Cortex of kidney (tissue), 1 donor: Measurements from ENCODE around the gene USP34.
"Not testable (repeated sequence)": the region's sequence is repeated elsewhere in the genome, so short reads cannot be mapped to it uniquely, and the experiment has no call there.

Experiments used
- DNase-seq: peaks from one replicate; lab custom pipeline; 2025; lab: John Stamatoyannopoulos, UW

Gene USP34

GRCh38 chr2:61463769-61464475 is 7.0 kb downstream of the USP34 start:
- no peak for DNase-seq

- DNase-seq, result no peak
Measured at GRCh38 chr2:61461404-61461803, 9.5 kb downstream of the USP34 start.

- DNase-seq, result no peak
Measured at GRCh38 chr2:61460163-61460562, 10.7 kb downstream of the USP34 start.

- no peak for DNase-seq
Measured at GRCh38 chr2:61456746-61457420, 14.0 kb downstream of the USP34 start.

- DNase-seq, result no peak
Measured at GRCh38 chr2:61456070-61456745, 14.7 kb downstream of the USP34 start.

GRCh38 chr2:61454972-61455371 is 15.9 kb downstream of the USP34 start:
- DNase-seq, result not testable (repeated sequence)

- no peak for DNase-seq
Measured at GRCh38 chr2:61454383-61454782, 16.5 kb downstream of the USP34 start.

GRCh38 chr2:61452392-61452791 is 18.5 kb downstream of the USP34 start:
- no peak for DNase-seq

- no peak for DNase-seq
Measured at GRCh38 chr2:61451178-61451577, 19.7 kb downstream of the USP34 start.

- DNase-seq, result no peak
Measured at GRCh38 chr2:61450144-61450543, 20.7 kb downstream of the USP34 start.

- no peak for DNase-seq
Measured at GRCh38 chr2:61448229-61448628, 22.7 kb downstream of the USP34 start.

- not testable (repeated sequence) for DNase-seq
Measured at GRCh38 chr2:61446971-61447370, 23.9 kb downstream of the USP34 start.

GRCh38 chr2:61443342-61444041 is 27.4 kb downstream of the USP34 start:
- DNase-seq, result no peak

GRCh38 chr2:61439241-61440002 is 31.5 kb downstream of the USP34 start:
- no peak for DNase-seq

GRCh38 chr2:61438670-61439069 is 32.2 kb downstream of the USP34 start:
- DNase-seq, result no peak

GRCh38 chr2:61437170-61437569 is 33.7 kb downstream of the USP34 start:
- no peak for DNase-seq

- no peak for DNase-seq
Measured at GRCh38 chr2:61436092-61436491, 34.8 kb downstream of the USP34 start.

GRCh38 chr2:61435291-61435690 is 35.6 kb downstream of the USP34 start:
- DNase-seq, result no peak

GRCh38 chr2:61434314-61434713 is 36.6 kb downstream of the USP34 start:
- no peak for DNase-seq

- no peak for DNase-seq
Measured at GRCh38 chr2:61433606-61434005, 37.3 kb downstream of the USP34 start.

GRCh38 chr2:61432990-61433389 is 37.9 kb downstream of the USP34 start:
- no peak for DNase-seq

GRCh38 chr2:61431345-61431744 is 39.5 kb downstream of the USP34 start:
- DNase-seq, result no peak
